Measurements from ENCODE around the gene MS4A1.

Gene MS4A1

GRCh38 chr11:60459345-60459744 is 3.7 kb downstream of the MS4A1 start:
- WGBS, 2 donors (ENCODE audit: extremely low coverage in 2 of 2, insufficient read length in 2 of 2, insufficient replicate concordance in 1 of 2), result no CpG with 5 or more reads among the region's 1 CpG
- H2BK12ac ChIP-seq (ENCODE audit: low read length), result no peak overlapping the region

GRCh38 chr11:60468829-60469228 is 13.2 kb downstream of the MS4A1 start:
- no peaks in the 10 kb centered on the region for H3K9me3 ChIP-seq (replicated peaks in 1 of 2; ENCODE audit: control insufficient read depth in 2 of 2, insufficient read depth in 1 of 2, low read depth in 1 of 2, low read length in 2 of 2)
- no peak overlapping the region for H4K91ac ChIP-seq (ENCODE audit: low read depth, low read length, poor library complexity)
- no peak overlapping the region for H2AFZ ChIP-seq (ENCODE audit: low read length)
- no peaks in the 10 kb centered on the region for H3K79me1 ChIP-seq (ENCODE audit: low read depth, low read length)
- H2BK12ac ChIP-seq (ENCODE audit: low read length), result no peak overlapping the region
- no peak overlapping the region for H4K8ac ChIP-seq (ENCODE audit: low read depth, low read length)
- H3K23ac ChIP-seq (ENCODE audit: low read depth, low read length, poor library complexity), result no peak overlapping the region
- H3K27ac ChIP-seq (replicated peaks; ENCODE audit: low read length), result no peak overlapping the region
- no peak overlapping the region for H2BK5ac ChIP-seq (ENCODE audit: low read length)
- H2BK120ac ChIP-seq (ENCODE audit: low read depth, low read length), result no peak overlapping the region
- no peak for DNase-seq (ENCODE audit: low spot score)
- H2BK15ac ChIP-seq (ENCODE audit: low read length), result no peak overlapping the region
- H3K9ac ChIP-seq (ENCODE audit: low read depth, low read length, poor library complexity), result no peak overlapping the region
- no peaks in the 10 kb centered on the region for H3K4me1 ChIP-seq (ENCODE audit: control insufficient read depth in 2 of 2, insufficient read depth in 1 of 2, low read depth in 1 of 2, low read length in 2 of 2)
- H3K4me3 ChIP-seq (ENCODE audit: low read length in 2 of 2), result no peak overlapping the region
- H3K18ac ChIP-seq (ENCODE audit: low read length), result no peak overlapping the region
- H2AK5ac ChIP-seq (ENCODE audit: low read depth, low read length), result no peak overlapping the region
- no peak overlapping the region for H3K14ac ChIP-seq (ENCODE audit: low read length)
- H3K27me3 ChIP-seq (ENCODE audit: control insufficient read depth in 3 of 3, insufficient read depth in 3 of 3, low read depth in 1 of 3, low read length in 3 of 3), result no peaks in the 10 kb centered on the region
- no peak overlapping the region for H3K4ac ChIP-seq (ENCODE audit: low read length)
- H3K4me2 ChIP-seq (ENCODE audit: insufficient read depth, low read length, poor library complexity, severe bottlenecking), result no peak overlapping the region
- no CpG with 5 or more reads among the region's 2 CpGs for WGBS, 2 donors (ENCODE audit: extremely low coverage in 2 of 2, insufficient read length in 2 of 2, insufficient replicate concordance in 1 of 2)
- no peaks in the 10 kb centered on the region for H3K36me3 ChIP-seq (replicated peaks in 1 of 2; ENCODE audit: control insufficient read depth in 2 of 2, insufficient read depth in 2 of 2, low read length in 2 of 2)

More at GRCh38 chr11:60459345-60459744, 3.7 kb downstream of the MS4A1 start:
- Histone ChIP-seq H3K36me3 (replicated peaks in 1 of 2; ENCODE audit: control insufficient read depth in 2 of 2, insufficient read depth in 2 of 2, low read length in 2 of 2) (no peaks in the 10 kb centered on the region), H3K9ac (ENCODE audit: low read depth, low read length, poor library complexity) (no peak overlapping the region), H3K4me1 (ENCODE audit: control insufficient read depth in 2 of 2, insufficient read depth in 1 of 2, low read depth in 1 of 2, low read length in 2 of 2) (no peaks in the 10 kb centered on the region), H4K91ac (ENCODE audit: low read depth, low read length, poor library complexity) (no peak overlapping the region), H2BK5ac (ENCODE audit: low read length) (no peak overlapping the region), H3K4me2 (ENCODE audit: insufficient read depth, low read length, poor library complexity, severe bottlenecking) (no peak overlapping the region), H3K27me3 (ENCODE audit: control insufficient read depth in 3 of 3, insufficient read depth in 3 of 3, low read depth in 1 of 3, low read length in 3 of 3) (no peaks in the 10 kb centered on the region), H2BK120ac (ENCODE audit: low read depth, low read length) (no peak overlapping the region), H3K18ac (ENCODE audit: low read length) (no peak overlapping the region), H3K79me1 (ENCODE audit: low read depth, low read length) (no peaks in the 10 kb centered on the region), H3K4me3 (ENCODE audit: low read length in 2 of 2) (no peak overlapping the region), H2AFZ (ENCODE audit: low read length) (no peak overlapping the region), H2AK5ac (ENCODE audit: low read depth, low read length) (no peak overlapping the region), H3K9me3 (replicated peaks in 1 of 2; ENCODE audit: control insufficient read depth in 2 of 2, insufficient read depth in 1 of 2, low read depth in 1 of 2, low read length in 2 of 2) (no peaks in the 10 kb centered on the region), H3K23ac (ENCODE audit: low read depth, low read length, poor library complexity) (no peak overlapping the region), H3K27ac (replicated peaks; ENCODE audit: low read length) (no peak overlapping the region), H3K14ac (ENCODE audit: low read length) (no peak overlapping the region), H4K8ac (ENCODE audit: low read depth, low read length) (no peak overlapping the region), H2BK15ac (ENCODE audit: low read length) (no peak overlapping the region), H3K4ac (ENCODE audit: low read length) (no peak overlapping the region)
- DNase-seq (ENCODE audit: low spot score), result no peak

GRCh38 chr11:60469723-60470122 is 14.1 kb downstream of the MS4A1 start:
- Histone ChIP-seq H3K79me1 (ENCODE audit: low read depth, low read length) (no peaks in the 10 kb centered on the region), H2AK5ac (ENCODE audit: low read depth, low read length) (no peak overlapping the region), H3K4ac (ENCODE audit: low read length) (no peak overlapping the region), H3K36me3 (replicated peaks in 1 of 2; ENCODE audit: control insufficient read depth in 2 of 2, insufficient read depth in 2 of 2, low read length in 2 of 2) (no peaks in the 10 kb centered on the region), H3K27ac (replicated peaks; ENCODE audit: low read length) (no peak overlapping the region), H2BK5ac (ENCODE audit: low read length) (no peak overlapping the region), H3K9ac (ENCODE audit: low read depth, low read length, poor library complexity) (no peak overlapping the region), H3K23ac (ENCODE audit: low read depth, low read length, poor library complexity) (no peak overlapping the region), H2BK15ac (ENCODE audit: low read length) (no peak overlapping the region), H2BK120ac (ENCODE audit: low read depth, low read length) (no peak overlapping the region), H3K14ac (ENCODE audit: low read length) (no peak overlapping the region), H3K4me3 (ENCODE audit: low read length in 2 of 2) (no peak overlapping the region), H4K91ac (ENCODE audit: low read depth, low read length, poor library complexity) (no peak overlapping the region), H2AFZ (ENCODE audit: low read length) (no peak overlapping the region), H4K8ac (ENCODE audit: low read depth, low read length) (no peak overlapping the region), H3K27me3 (ENCODE audit: control insufficient read depth in 3 of 3, insufficient read depth in 3 of 3, low read depth in 1 of 3, low read length in 3 of 3) (no peaks in the 10 kb centered on the region), H3K4me1 (ENCODE audit: control insufficient read depth in 2 of 2, insufficient read depth in 1 of 2, low read depth in 1 of 2, low read length in 2 of 2) (no peaks in the 10 kb centered on the region), H3K9me3 (replicated peaks in 1 of 2; ENCODE audit: control insufficient read depth in 2 of 2, insufficient read depth in 1 of 2, low read depth in 1 of 2, low read length in 2 of 2) (no peaks in the 10 kb centered on the region), H3K4me2 (ENCODE audit: insufficient read depth, low read length, poor library complexity, severe bottlenecking) (no peak overlapping the region), H3K18ac (ENCODE audit: low read length) (no peak overlapping the region), H2BK12ac (ENCODE audit: low read length) (no peak overlapping the region)
- WGBS, 2 donors (ENCODE audit: extremely low coverage in 2 of 2, insufficient read length in 2 of 2, insufficient replicate concordance in 1 of 2), result no CpG with 5 or more reads among the region's 2 CpGs
- DNase-seq (ENCODE audit: low spot score), result no peak

GRCh38 chr11:60477035-60477445 is 21.4 kb downstream of the MS4A1 start:
- no peaks in the 10 kb centered on the region for H3K27me3 ChIP-seq (ENCODE audit: control insufficient read depth in 3 of 3, insufficient read depth in 3 of 3, low read depth in 1 of 3, low read length in 3 of 3)
- H2AFZ ChIP-seq (ENCODE audit: low read length), result no peak overlapping the region
- no peak overlapping the region for H3K23ac ChIP-seq (ENCODE audit: low read depth, low read length, poor library complexity)
- no peaks in the 10 kb centered on the region for H3K79me1 ChIP-seq (ENCODE audit: low read depth, low read length)
- no peak overlapping the region for H4K91ac ChIP-seq (ENCODE audit: low read depth, low read length, poor library complexity)
- no CpG with 5 or more reads among the region's 6 CpGs for WGBS, 2 donors (ENCODE audit: extremely low coverage in 2 of 2, insufficient read length in 2 of 2, insufficient replicate concordance in 1 of 2)
- H3K18ac ChIP-seq (ENCODE audit: low read length), result no peak overlapping the region
- no peaks in the 10 kb centered on the region for H3K36me3 ChIP-seq (replicated peaks in 1 of 2; ENCODE audit: control insufficient read depth in 2 of 2, insufficient read depth in 2 of 2, low read length in 2 of 2)
- no peaks in the 10 kb centered on the region for H3K9me3 ChIP-seq (replicated peaks in 1 of 2; ENCODE audit: control insufficient read depth in 2 of 2, insufficient read depth in 1 of 2, low read depth in 1 of 2, low read length in 2 of 2)
- no peak overlapping the region for H3K4me2 ChIP-seq (ENCODE audit: insufficient read depth, low read length, poor library complexity, severe bottlenecking)
- DNase-seq (ENCODE audit: low spot score), result no peak
- no peak overlapping the region for H3K4ac ChIP-seq (ENCODE audit: low read length)
- no peak overlapping the region for H3K27ac ChIP-seq (replicated peaks; ENCODE audit: low read length)
- no peak overlapping the region for H3K14ac ChIP-seq (ENCODE audit: low read length)
- no peak overlapping the region for H2BK15ac ChIP-seq (ENCODE audit: low read length)
- no peak overlapping the region for H4K8ac ChIP-seq (ENCODE audit: low read depth, low read length)
- H3K9ac ChIP-seq (ENCODE audit: low read depth, low read length, poor library complexity), result no peak overlapping the region
- no peak overlapping the region for H2BK120ac ChIP-seq (ENCODE audit: low read depth, low read length)
- no peaks in the 10 kb centered on the region for H3K4me1 ChIP-seq (ENCODE audit: control insufficient read depth in 2 of 2, insufficient read depth in 1 of 2, low read depth in 1 of 2, low read length in 2 of 2)
- no peak overlapping the region for H3K4me3 ChIP-seq (ENCODE audit: low read length in 2 of 2)
- no peak overlapping the region for H2AK5ac ChIP-seq (ENCODE audit: low read depth, low read length)
- no peak overlapping the region for H2BK5ac ChIP-seq (ENCODE audit: low read length)
- H2BK12ac ChIP-seq (ENCODE audit: low read length), result no peak overlapping the region
